ENCODE results near the gene RFPL1. TPM values are rescaled to one million over a fixed set of nuclear protein-coding genes. Genes with fewer than 3 reads are reported as not detected.

Gene RFPL1
- total RNA-seq, 1 donor from 2014 or later, result not detected

DNA sequence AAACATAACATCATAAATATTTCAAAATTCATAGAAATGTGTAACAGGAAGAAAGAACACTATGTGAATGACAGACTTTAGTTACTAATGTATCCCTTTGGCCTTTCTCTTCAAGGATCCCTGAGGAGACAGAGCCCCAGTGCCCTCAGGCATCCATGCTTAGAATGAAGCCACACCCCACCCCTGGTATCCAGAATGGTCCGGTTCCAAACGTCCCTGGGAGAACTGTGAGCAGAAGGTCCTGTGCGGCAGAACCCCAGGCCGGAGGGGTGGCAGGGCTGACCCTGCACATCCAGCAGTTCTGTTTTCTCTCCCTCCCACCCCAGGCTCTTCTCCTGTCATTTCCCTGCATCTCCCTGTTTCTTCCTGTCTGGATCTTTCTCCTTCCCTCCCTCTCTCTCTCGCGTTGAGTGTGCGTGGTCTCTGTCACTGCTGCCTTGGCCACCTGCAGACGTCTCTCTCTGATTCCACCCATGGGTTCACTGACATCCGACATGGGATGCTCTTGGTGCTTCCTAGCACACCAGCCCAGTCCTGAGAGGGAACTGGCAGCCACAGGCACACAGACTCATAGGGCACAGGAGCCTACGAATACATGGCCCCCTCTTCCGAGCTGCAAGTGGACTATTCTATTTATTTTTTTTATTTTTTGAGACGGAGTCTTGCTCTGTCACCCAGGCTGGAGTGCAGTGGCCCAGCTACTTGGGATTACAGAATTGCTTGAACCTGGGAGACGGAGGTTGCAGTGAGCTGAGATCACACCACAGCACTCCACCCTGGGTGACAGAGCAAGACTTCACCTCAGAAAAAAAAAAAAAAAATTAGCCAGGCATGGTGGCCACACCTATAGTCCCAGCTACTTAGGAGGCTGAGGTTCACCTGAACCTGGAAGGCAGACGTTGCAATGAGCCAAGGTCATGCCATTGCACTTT, 5.7 kb downstream of the RFPL1 start:
- intact Hi-C loops (cut with micrococcal nuclease), result no loop called here
- H3K27ac ChIP-seq (replicated peaks), result no peak overlapping the region
- H3K27me3 ChIP-seq (ENCODE audit: low read depth), result peaks cover 18% of the 10 kb centered on the region
- H3K4me3 ChIP-seq, result no peak overlapping the region
- no peaks in the 10 kb centered on the region for H3K36me3 ChIP-seq
- no peaks in the 10 kb centered on the region for H3K4me1 ChIP-seq
- TF ChIP-seq, protein P1, sequence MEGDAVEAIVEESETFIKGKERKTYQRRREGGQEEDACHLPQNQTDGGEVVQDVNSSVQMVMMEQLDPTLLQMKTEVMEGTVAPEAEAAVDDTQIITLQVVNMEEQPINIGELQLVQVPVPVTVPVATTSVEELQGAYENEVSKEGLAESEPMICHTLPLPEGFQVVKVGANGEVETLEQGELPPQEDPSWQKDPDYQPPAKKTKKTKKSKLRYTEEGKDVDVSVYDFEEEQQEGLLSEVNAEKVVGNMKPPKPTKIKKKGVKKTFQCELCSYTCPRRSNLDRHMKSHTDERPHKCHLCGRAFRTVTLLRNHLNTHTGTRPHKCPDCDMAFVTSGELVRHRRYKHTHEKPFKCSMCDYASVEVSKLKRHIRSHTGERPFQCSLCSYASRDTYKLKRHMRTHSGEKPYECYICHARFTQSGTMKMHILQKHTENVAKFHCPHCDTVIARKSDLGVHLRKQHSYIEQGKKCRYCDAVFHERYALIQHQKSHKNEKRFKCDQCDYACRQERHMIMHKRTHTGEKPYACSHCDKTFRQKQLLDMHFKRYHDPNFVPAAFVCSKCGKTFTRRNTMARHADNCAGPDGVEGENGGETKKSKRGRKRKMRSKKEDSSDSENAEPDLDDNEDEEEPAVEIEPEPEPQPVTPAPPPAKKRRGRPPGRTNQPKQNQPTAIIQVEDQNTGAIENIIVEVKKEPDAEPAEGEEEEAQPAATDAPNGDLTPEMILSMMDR (IDR thresholded peaks at IDR 0.05; ENCODE audit: borderline replicate concordance), result no peak
- no peaks in the 10 kb centered on the region for H3K9me3 ChIP-seq (replicated peaks)
- DNase-seq, result no peak

DNA sequence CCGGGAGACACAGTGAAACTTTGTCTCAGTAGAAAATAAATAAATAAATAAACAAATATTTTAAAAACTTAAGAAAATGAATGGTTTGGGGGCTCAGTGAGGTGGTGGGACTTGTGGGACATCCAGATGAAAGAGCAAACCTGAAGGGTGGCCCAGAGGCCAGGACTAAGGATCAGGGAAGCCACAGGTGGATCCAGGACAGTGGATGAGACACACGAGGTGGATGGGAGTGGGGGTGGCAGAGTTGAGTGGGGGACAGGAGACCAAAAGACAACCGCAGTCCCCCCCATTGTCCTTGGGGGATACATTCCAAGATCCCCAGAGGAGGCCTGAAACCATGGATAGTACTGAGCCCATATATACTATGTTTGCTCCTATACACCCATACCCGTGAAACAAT, 7.1 kb downstream of the RFPL1 start:
- no peaks in the 10 kb centered on the region for H3K9me3 ChIP-seq (replicated peaks)
- H3K36me3 ChIP-seq, result no peaks in the 10 kb centered on the region
- H3K27me3 ChIP-seq (ENCODE audit: low read depth), result peaks cover 18% of the 10 kb centered on the region
- DNase-seq, result no peak
- intact Hi-C loops (cut with micrococcal nuclease), result no loop called here
- no peaks in the 10 kb centered on the region for H3K4me1 ChIP-seq
- no peak overlapping the region for H3K27ac ChIP-seq (replicated peaks)
- H3K4me3 ChIP-seq, result no peak overlapping the region
- TF ChIP-seq, protein P1 (IDR thresholded peaks at IDR 0.05; ENCODE audit: borderline replicate concordance), result no peak

DNA sequence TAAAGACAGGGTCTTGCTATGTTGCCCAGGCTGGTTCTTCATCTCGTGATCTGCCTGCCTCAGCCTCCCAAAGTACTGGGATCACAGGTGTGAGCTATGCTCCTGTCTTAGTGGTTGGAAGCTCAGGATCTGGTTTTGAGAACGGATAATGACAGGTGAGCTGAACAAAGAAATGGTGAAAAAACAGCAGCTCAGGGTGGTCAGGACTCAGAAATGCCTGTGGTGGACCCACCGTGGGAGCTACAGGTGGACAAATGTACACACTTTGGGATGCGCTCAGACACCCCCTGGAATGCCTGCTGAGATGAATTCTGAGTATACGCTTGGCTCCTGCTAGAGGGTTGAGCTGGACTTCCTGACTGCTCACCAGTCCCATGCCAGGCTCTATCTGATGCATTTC, 9.5 kb downstream of the RFPL1 start:
- H3K4me3 ChIP-seq, result no peak overlapping the region
- no peaks in the 10 kb centered on the region for H3K4me1 ChIP-seq
- H3K27me3 ChIP-seq (ENCODE audit: low read depth), result peaks cover 11% of the 10 kb centered on the region
- no peaks in the 10 kb centered on the region for H3K9me3 ChIP-seq (replicated peaks)
- DNase-seq, result no peak
- intact Hi-C loops (cut with micrococcal nuclease), result no loop called here
- no peaks in the 10 kb centered on the region for H3K36me3 ChIP-seq
- TF ChIP-seq, protein P1 (IDR thresholded peaks at IDR 0.05; ENCODE audit: borderline replicate concordance), result no peak
- no peak overlapping the region for H3K27ac ChIP-seq (replicated peaks)

DNA sequence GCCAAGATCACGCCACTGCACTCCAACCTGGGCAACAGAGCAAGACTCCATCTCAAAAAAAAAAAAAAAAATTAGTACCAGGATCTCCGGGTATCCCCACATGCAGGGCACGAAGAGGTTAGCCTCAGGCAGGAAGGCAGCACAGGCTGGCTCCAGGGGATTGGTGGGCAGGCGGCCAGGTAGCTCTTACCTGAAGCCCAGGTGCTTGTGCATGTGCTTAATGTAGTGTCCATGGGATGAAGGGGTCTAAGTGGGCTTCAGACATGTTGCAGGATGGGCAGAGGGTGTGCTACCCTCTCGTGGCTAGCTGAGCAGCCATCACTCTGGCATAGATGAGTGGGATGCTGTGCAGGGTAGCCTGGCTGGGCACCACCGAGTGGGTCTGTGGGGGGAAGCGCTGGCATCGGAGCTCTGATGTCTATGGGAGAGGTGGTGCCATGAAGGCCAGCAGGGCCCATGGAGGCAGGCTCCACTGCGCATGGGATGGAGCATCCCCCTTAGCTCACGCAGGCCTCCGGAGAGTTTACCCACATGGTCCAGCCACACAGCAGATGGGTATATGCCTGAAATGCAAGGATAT, 11.0 kb downstream of the RFPL1 start:
- H3K4me1 ChIP-seq, result no peaks in the 10 kb centered on the region
- no peak overlapping the region for H3K4me3 ChIP-seq
- H3K9me3 ChIP-seq (replicated peaks), result no peaks in the 10 kb centered on the region
- H3K36me3 ChIP-seq, result no peaks in the 10 kb centered on the region
- peaks cover 4% of the 10 kb centered on the region for H3K27me3 ChIP-seq (ENCODE audit: low read depth)
- intact Hi-C loops (cut with micrococcal nuclease), result no loop called here
- TF ChIP-seq, protein P1 (IDR thresholded peaks at IDR 0.05; ENCODE audit: borderline replicate concordance), result no peak
- DNase-seq, result no peak
- H3K27ac ChIP-seq (replicated peaks), result no peak overlapping the region

DNA sequence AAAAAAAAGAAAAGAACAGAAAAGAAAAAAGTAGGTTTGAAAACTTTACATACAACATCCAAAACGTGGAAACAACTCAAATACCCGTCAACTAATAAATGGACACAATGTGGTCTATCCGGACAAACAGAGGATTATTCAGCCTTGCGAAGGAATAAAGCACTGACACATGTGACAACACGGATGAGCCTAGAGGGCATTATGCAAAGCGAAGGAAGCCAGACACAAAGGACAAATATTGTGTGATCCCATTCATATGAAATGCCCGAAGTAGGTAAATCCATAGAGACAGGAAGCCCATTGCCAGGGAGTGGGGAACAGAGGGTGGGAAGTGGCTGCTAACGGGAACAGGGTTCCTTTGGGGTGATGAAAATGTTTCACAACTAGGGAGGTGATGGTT, 11.8 kb downstream of the RFPL1 start:
- no peak for DNase-seq
- intact Hi-C loops (cut with micrococcal nuclease), result no loop called here

More for the DNA sequence above, 11.8 kb downstream of the RFPL1 start:
- H3K4me3 ChIP-seq, result no peak overlapping the region
- no peak overlapping the region for H3K27ac ChIP-seq (replicated peaks)
- no peaks in the 10 kb centered on the region for H3K36me3 ChIP-seq
- H3K4me1 ChIP-seq, result no peaks in the 10 kb centered on the region
- TF ChIP-seq, protein P1 (IDR thresholded peaks at IDR 0.05; ENCODE audit: borderline replicate concordance), result no peak
- H3K27me3 ChIP-seq (ENCODE audit: low read depth), result peaks cover 4% of the 10 kb centered on the region
- no peaks in the 10 kb centered on the region for H3K9me3 ChIP-seq (replicated peaks)
